Kidney epithelial cell (primary cell): ENCODE measurements around the gene FAM180A. TPM values are rescaled to one million over a fixed set of nuclear protein-coding genes. Genes with fewer than 3 reads are reported as not detected.

Source experiments
- DNase-seq: peaks from one replicate; pipeline ENCODE4 v3.0.0-alpha.2; 2010; ENCODE audit warnings: low read depth
- H3K27me3 ChIP-seq: 2 replicates; pipeline ENCODE4 v1.6.0; 2011; ENCODE audit warnings: low read length; ENCODE audit not compliant: control insufficient read depth, insufficient read depth
- H3K36me3 ChIP-seq: 2 replicates; pipeline ENCODE4 v1.5.1; 2011; ENCODE audit warnings: low read length; ENCODE audit not compliant: control insufficient read depth, insufficient read depth
- H3K4me3 ChIP-seq: 2 replicates; pipeline ENCODE4 v1.5.1; 2011; ENCODE audit warnings: low read depth, mild to moderate bottlenecking, control low read depth, low read length
- CTCF ChIP-seq: IDR thresholded peaks from 2 replicates; pipeline ENCODE4 v1.5.1; 2011; ENCODE audit warnings: mild to moderate bottlenecking, moderate library complexity, low read length, control low read depth, inconsistent platforms; ENCODE audit not compliant: insufficient read depth, poor library complexity, severe bottlenecking
- total RNA-seq: library from RNA; depleted of rRNA; stranded (reverse); fragments of >200 nt; gene quantifications from 2 replicates; pipeline ENCODE4 v1.2.3, GENCODE V29; 2015

The FAM180A gene
- total RNA-seq, 1 donor from 2014 or later: not detected

DNA sequence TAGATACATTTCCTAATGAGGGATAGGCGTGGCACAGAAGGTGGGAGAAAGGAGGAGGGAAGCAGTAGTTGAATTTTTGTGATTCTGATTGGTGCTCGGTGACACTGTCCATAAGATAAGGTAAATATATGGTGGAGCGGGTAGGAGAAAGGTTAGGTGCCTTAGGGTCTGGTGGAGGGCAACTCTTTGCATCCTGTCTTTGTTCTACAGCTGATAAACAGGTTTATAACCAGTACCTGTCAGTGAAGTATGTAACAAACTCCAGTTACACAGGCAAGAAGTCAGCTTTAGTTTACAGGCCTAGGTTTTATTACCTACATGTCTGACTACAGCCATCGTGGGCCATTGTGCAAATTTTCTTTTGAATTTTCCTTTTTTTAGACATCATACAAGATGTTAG lies 10.9 kb upstream of the FAM180A start:
- H3K4me3 ChIP-seq: no peak overlapping the region
- H3K27me3 ChIP-seq: no peaks in the 10 kb centered on the region
- no peak for DNase-seq
- H3K36me3 ChIP-seq: no peaks in the 10 kb centered on the region
- TF ChIP-seq CTCF: no peak

- H3K4me3 ChIP-seq: no peak overlapping the region
- no peak for DNase-seq
- no peak for TF ChIP-seq CTCF
- H3K27me3 ChIP-seq: no peaks in the 10 kb centered on the region
- H3K36me3 ChIP-seq: no peaks in the 10 kb centered on the region
Observed at GRCh38 chr7:135758531-135758932, 9.9 kb upstream of the FAM180A start.

DNA sequence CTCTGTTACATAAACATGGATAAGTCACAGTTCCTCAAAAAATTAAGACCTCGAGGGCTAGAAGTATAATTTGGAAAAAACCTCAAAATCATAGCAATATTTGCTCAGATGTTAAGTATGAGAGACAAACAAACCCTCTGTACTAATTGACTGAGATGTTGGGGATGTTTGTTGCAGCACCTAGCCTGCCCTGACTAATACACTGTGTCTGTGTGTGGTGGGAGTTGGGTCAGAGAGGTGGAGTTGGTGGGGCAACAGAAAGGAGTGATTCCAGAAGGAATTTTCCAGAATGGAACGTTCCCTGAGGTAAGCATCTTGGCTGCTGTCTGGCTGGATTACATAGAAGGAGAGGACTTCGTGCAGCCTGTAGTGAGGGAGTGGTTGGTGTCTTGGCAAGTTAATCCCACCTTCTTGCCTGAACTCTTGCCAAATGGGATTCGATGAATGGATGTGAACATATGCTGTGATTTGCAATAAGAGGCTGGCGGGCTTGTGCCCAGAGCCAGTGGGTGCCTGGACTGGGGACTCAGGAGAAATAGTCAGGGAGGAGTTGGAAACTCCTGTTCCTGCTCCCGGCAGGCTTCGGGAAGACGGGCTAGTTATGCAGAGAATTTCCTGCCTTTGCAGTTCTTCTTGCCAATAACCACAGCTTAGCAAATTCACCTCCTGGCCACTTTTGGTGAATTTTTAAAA lies 9.3 kb upstream of the FAM180A start:
- TF ChIP-seq CTCF: no peak
- DNase-seq: no peak
- H3K4me3 ChIP-seq: no peak overlapping the region
- no peaks in the 10 kb centered on the region for H3K27me3 ChIP-seq
- H3K36me3 ChIP-seq: no peaks in the 10 kb centered on the region

DNA sequence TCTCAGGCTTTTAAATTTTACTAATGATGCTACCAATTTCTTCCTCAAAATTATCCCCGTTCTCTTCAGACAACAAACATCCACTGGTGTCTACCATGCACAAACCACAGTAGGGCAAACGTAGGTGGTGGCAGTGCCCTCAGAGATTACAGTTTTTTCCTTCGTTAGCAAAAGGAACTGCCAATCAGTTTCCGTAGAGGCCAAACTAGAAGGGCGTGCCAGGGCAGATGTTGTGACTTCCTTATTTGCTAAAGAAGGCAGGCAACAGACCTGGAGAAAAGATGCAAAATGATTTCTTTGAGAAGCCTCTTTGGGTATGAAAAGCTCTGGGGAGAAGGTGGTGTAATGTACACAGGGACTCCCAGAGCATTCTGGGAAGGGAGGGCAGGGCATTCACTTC lies 7.6 kb upstream of the FAM180A start:
- no peak overlapping the region for H3K4me3 ChIP-seq
- H3K27me3 ChIP-seq: no peaks in the 10 kb centered on the region
- DNase-seq: no peak
- no peak for TF ChIP-seq CTCF
- no peaks in the 10 kb centered on the region for H3K36me3 ChIP-seq

DNA sequence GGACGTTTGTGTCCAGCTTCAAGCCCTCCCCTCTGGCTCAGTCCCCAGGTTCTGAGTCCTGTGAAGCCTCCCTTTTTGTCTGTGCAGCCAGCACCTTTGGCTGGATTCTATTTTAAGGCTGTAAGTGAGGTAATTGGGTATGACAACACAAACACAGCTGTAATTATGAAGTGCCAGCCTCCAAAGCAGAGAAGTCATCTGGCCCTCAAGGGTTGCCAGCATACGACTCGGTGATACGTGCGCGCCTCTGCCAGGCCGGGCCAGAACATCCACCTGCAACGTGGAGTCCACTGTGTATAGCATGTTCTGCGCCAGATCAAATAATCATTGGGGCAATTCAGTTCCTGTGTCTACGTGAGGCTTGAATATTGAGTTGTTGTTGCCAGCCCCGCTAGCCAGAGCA lies 6.7 kb upstream of the FAM180A start:
- H3K36me3 ChIP-seq: no peaks in the 10 kb centered on the region
- TF ChIP-seq CTCF: no peak
- H3K27me3 ChIP-seq: no peaks in the 10 kb centered on the region
- no peak for DNase-seq
- no peak overlapping the region for H3K4me3 ChIP-seq
